HEK293 (cell line): ENCODE results near the gene SCIN.

Source experiments
- CTCF ChIA-PET: fragments of 350-600 bp; formaldehyde crosslinking; extraction: SDS; loops from one replicate; lab custom pipeline; 2021; ENCODE audit warnings: antibody characterized with exemption; lab: Yijun Ruan, JAX
- POLR2A ChIA-PET: fragments of 300-600 bp; formaldehyde crosslinking; extraction: SDS; loops from one replicate; lab custom pipeline; 2020; ENCODE audit warnings: antibody characterized with exemption, inconsistent platforms; lab: Yijun Ruan, JAX
- H3K27ac ChIP-seq: fragments of 200-500 bp; sonication (Bioruptor generic); 2 replicates; pipeline ENCODE4 v1.5.1; 2014; ENCODE audit warnings: low read depth, low read length, control low read depth, inconsistent platforms; ENCODE audit errors: extremely low read depth
- H3K36me3 ChIP-seq, 2 experiments: fragments of 200-500 bp in 1 of 2; sonication (Bioruptor generic) in 1 of 2; 1 replicate in 1 of 2; 2 replicates in 1 of 2; pipeline ENCODE4 v1.5.1; 2014 to 2017; ENCODE audit warnings: inconsistent platforms in 2 of 2, low read length in 2 of 2; ENCODE audit not compliant: control insufficient read depth in 2 of 2, insufficient read depth in 1 of 2
- H3K4me1 ChIP-seq: fragments of 200-500 bp; sonication (Bioruptor generic); 2 replicates; pipeline ENCODE4 v1.5.1; 2014; ENCODE audit warnings: mild to moderate bottlenecking, low read length, inconsistent platforms; ENCODE audit not compliant: control insufficient read depth, insufficient read depth
- H3K4me3 ChIP-seq: 2 replicates; pipeline ENCODE4 v1.5.1; 2011; ENCODE audit warnings: low read depth, mild to moderate bottlenecking, control low read depth, low read length, moderate library complexity
- H3K9me3 ChIP-seq: fragments of 200-500 bp; sonication (Bioruptor generic); 2 replicates; pipeline ENCODE4 v1.5.1; 2014; ENCODE audit warnings: low read depth, low read length, inconsistent platforms; ENCODE audit not compliant: control insufficient read depth, insufficient read depth
- BCL11A ChIP-seq: fragments of 450-650 bp; formaldehyde crosslinking; IDR thresholded peaks from 2 replicates; pipeline ENCODE4 v1.5.1; 2016; ENCODE audit warnings: low read depth, missing biosample characterization, missing genetic modification characterization
- BCL11B ChIP-seq: fragments of 450-650 bp; formaldehyde crosslinking; IDR thresholded peaks from 2 replicates; pipeline ENCODE4 v1.5.1; 2016; ENCODE audit warnings: low read depth, missing biosample characterization, missing genetic modification characterization
- BCL6B ChIP-seq: fragments of 450-650 bp; formaldehyde crosslinking; IDR thresholded peaks from 2 replicates; pipeline ENCODE4 v1.5.1; 2017; ENCODE audit warnings: missing biosample characterization, missing genetic modification characterization
- GLIS1 ChIP-seq: fragments of 450-650 bp; formaldehyde crosslinking; IDR thresholded peaks from 2 replicates; pipeline ENCODE4 v1.5.1; 2016; ENCODE audit warnings: missing biosample characterization, missing genetic modification characterization
- IKZF3 ChIP-seq: fragments of 450-650 bp; IDR thresholded peaks from 2 replicates; pipeline ENCODE4 v1.5.0; 2018; ENCODE audit warnings: missing biosample characterization, mild to moderate bottlenecking, missing genetic modification characterization, moderate library complexity
- INSM2 ChIP-seq: fragments of 450-650 bp; formaldehyde crosslinking; IDR thresholded peaks from 2 replicates; pipeline ENCODE4 v1.5.1; 2016; ENCODE audit warnings: missing biosample characterization, missing genetic modification characterization
- KLF8 ChIP-seq: fragments of 450-650 bp; formaldehyde crosslinking; IDR thresholded peaks from 2 replicates; pipeline ENCODE4 v1.5.1; 2016; ENCODE audit warnings: missing biosample characterization, missing genetic modification characterization
- SP3 ChIP-seq: fragments of 450-650 bp; formaldehyde crosslinking; IDR thresholded peaks from 2 replicates; pipeline ENCODE4 v1.5.1; 2016; ENCODE audit warnings: missing biosample characterization, missing genetic modification characterization
- ZBTB7A ChIP-seq: fragments of 450-650 bp; formaldehyde crosslinking; IDR thresholded peaks from 2 replicates; pipeline ENCODE4 v1.5.1; 2016; ENCODE audit warnings: low read depth, missing biosample characterization, missing genetic modification characterization
- ZNF114 ChIP-seq: fragments of 450-650 bp; formaldehyde crosslinking; IDR thresholded peaks from 2 replicates; pipeline ENCODE4 v1.5.0; 2017; ENCODE audit warnings: missing biosample characterization, missing genetic modification characterization
- ZNF175 ChIP-seq: fragments of 450-650 bp; formaldehyde crosslinking; IDR thresholded peaks from 2 replicates; pipeline ENCODE4 v1.5.1; 2016; ENCODE audit warnings: missing biosample characterization, missing genetic modification characterization
- ZNF221 ChIP-seq: fragments of 450-650 bp; formaldehyde crosslinking; IDR thresholded peaks from 2 replicates; pipeline ENCODE4 v1.5.1; 2017; ENCODE audit warnings: missing biosample characterization, missing genetic modification characterization, borderline replicate concordance
- ZNF26 ChIP-seq: fragments of 450-650 bp; formaldehyde crosslinking; IDR thresholded peaks from 2 replicates; pipeline ENCODE4 v1.5.1; 2016; ENCODE audit warnings: missing biosample characterization, missing genetic modification characterization
- ZNF280C ChIP-seq: fragments of 450-650 bp; formaldehyde crosslinking; IDR thresholded peaks from 2 replicates; pipeline ENCODE4 v1.5.1; 2016; ENCODE audit warnings: missing biosample characterization, missing genetic modification characterization
- ZNF335 ChIP-seq: fragments of 450-650 bp; formaldehyde crosslinking; conservative IDR thresholded peaks from 2 replicates; pipeline ENCODE4 v1.5.1; 2016; ENCODE audit warnings: missing biosample characterization, missing genetic modification characterization
- ZNF366 ChIP-seq: fragments of 450-650 bp; formaldehyde crosslinking; conservative IDR thresholded peaks from 2 replicates; pipeline ENCODE4 v1.5.1; 2016; ENCODE audit warnings: missing biosample characterization, missing genetic modification characterization
- ZNF514 ChIP-seq: fragments of 450-650 bp; formaldehyde crosslinking; IDR thresholded peaks from 2 replicates; pipeline ENCODE4 v1.5.1; 2016; ENCODE audit warnings: missing biosample characterization, missing genetic modification characterization
- ZNF544 ChIP-seq: fragments of 450-650 bp; formaldehyde crosslinking; IDR thresholded peaks from 2 replicates; pipeline ENCODE4 v1.5.0; 2017; ENCODE audit warnings: missing biosample characterization, missing genetic modification characterization
- ZNF549 ChIP-seq: fragments of 450-650 bp; IDR thresholded peaks from 2 replicates; pipeline ENCODE4 v1.5.1; 2018; ENCODE audit warnings: missing biosample characterization, missing genetic modification characterization, mild to moderate bottlenecking, inconsistent platforms, moderate library complexity
- ZNF629 ChIP-seq: fragments of 450-650 bp; formaldehyde crosslinking; IDR thresholded peaks from 2 replicates; pipeline ENCODE4 v1.5.1; 2017; ENCODE audit warnings: missing biosample characterization, missing genetic modification characterization
- ZNF670 ChIP-seq: fragments of 450-650 bp; formaldehyde crosslinking; IDR thresholded peaks from 2 replicates; pipeline ENCODE4 v1.5.1; 2016; ENCODE audit warnings: missing biosample characterization, missing genetic modification characterization, low read depth
- ZNF768 ChIP-seq: fragments of 450-650 bp; formaldehyde crosslinking; IDR thresholded peaks from 2 replicates; pipeline ENCODE4 v1.5.1; 2018; ENCODE audit warnings: missing biosample characterization, mild to moderate bottlenecking, missing genetic modification characterization
- ZSCAN16 ChIP-seq: fragments of 450-650 bp; formaldehyde crosslinking; IDR thresholded peaks from 2 replicates; pipeline ENCODE4 v1.5.1; 2016; ENCODE audit warnings: missing biosample characterization, missing genetic modification characterization

Gene SCIN

GRCh38 chr7:12607134-12607533, 36.6 kb downstream of the SCIN start:
- Histone ChIP-seq H3K27ac (no peak overlapping the region), H3K4me3 (no peak overlapping the region), H3K36me3 (no peaks in the 10 kb centered on the region), H3K4me1 (no peaks in the 10 kb centered on the region), H3K9me3 (no peaks in the 10 kb centered on the region)
- ChIA-PET CTCF (interaction anchor here (0.6 to 2.7 kb wide), 2 partner anchors 17 to 82 kb away, joined by 4 to 11 read pairs; no protein-coding TSS in a partner anchor), POLR2A (no interaction called here)
- TF ChIP-seq BCL11B (tag by site-specific recombination) (no peak), ZNF26 (tag by site-specific recombination) (no peak), ZNF629 (no peak)

- Histone ChIP-seq H3K4me3 (no peak overlapping the region), H3K9me3 (no peaks in the 10 kb centered on the region), H3K4me1 (no peaks in the 10 kb centered on the region), H3K36me3 (no peaks in the 10 kb centered on the region), H3K27ac (no peak overlapping the region)
- CTCF ChIA-PET = no interaction called here
- TF ChIP-seq ZBTB7A (tag by site-specific recombination) = no peak
- TF ChIP-seq BCL6B = no peak
- TF ChIP-seq KLF8 (tag by site-specific recombination) = no peak
- TF ChIP-seq ZNF114 (tag by site-specific recombination) = no peak
- TF ChIP-seq ZNF280C (tag by site-specific recombination) = no peak
- no peak for TF ChIP-seq ZNF366 (tag by site-specific recombination)
- no peak for TF ChIP-seq ZNF221 (tag by site-specific recombination)
- no peak for TF ChIP-seq ZNF549 (tag by site-specific recombination)
- TF ChIP-seq SP3 (tag by site-specific recombination) = no peak
- POLR2A ChIA-PET = no interaction called here
Observed at GRCh38 chr7:12609561-12609960, 39.0 kb downstream of the SCIN start.

GRCh38 chr7:12610899-12611298, 40.4 kb downstream of the SCIN start:
- H3K4me1 ChIP-seq = no peaks in the 10 kb centered on the region
- no peak overlapping the region for H3K27ac ChIP-seq
- CTCF ChIA-PET = interaction anchor here (1.4 to 2.0 kb wide), 3 partner anchors 13 to 91 kb away, joined by 5 to 10 read pairs (median 5); no protein-coding TSS in a partner anchor
- H3K36me3 ChIP-seq = no peaks in the 10 kb centered on the region
- TF ChIP-seq ZNF175 (no peak), GLIS1 (tag by site-specific recombination) (no peak), ZNF670 (tag by site-specific recombination) (no peak), IKZF3 (no peak), ZNF514 (tag by site-specific recombination) (no peak), ZSCAN16 (tag by site-specific recombination) (no peak), ZNF335 (tag by site-specific recombination) (no peak), ZNF544 (no peak), INSM2 (tag by site-specific recombination) (no peak), BCL6B (no peak), BCL11A (tag by site-specific recombination) (no peak), ZNF768 (tag by site-specific recombination) (no peak)
- TF ChIP-seq, all 188 proteins: peak for 0
- no peak overlapping the region for H3K4me3 ChIP-seq
- H3K9me3 ChIP-seq = no peaks in the 10 kb centered on the region
- POLR2A ChIA-PET = no interaction called here
